ENCODE measurements around the gene OSR1. TPM values are rescaled to one million over a fixed set of nuclear protein-coding genes. Genes with fewer than 3 reads are reported as not detected.

OSR1 gene
- total RNA-seq, 2 experiments from 2014 or later: not detected

DNA sequence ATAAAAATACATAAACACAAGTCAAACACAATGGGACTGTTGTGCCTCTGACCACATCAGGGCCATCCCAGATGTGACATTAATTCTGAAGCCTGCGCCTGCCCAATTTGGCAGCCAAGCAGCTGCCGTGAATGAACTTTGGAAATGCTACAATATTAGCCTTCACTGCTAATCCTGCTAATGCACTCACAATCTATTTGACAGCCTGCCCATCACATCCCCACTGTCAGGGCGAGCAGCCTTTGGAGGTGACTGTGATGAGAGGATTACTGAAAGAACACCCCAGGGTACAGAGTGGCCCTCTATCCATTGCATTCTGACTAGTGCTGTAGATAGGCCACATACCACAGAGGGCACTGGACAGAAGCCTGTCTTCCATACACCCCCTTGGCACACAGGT, 21.6 kb downstream of the OSR1 start:
- CTCF ChIA-PET (ENCODE audit: unreplicated experiment): no interaction called here
- no peak overlapping the region for H2AFZ ChIP-seq (ENCODE audit: low read length)
- POLR2A ChIA-PET: interaction anchor here (0.6 kb wide), 1 partner anchor 1586 kb away, joined by 3 read pairs; no protein-coding TSS in a partner anchor
- H3K9me3 ChIP-seq (ENCODE audit: low read length): no peaks in the 10 kb centered on the region
- no peaks in the 10 kb centered on the region for H3K36me3 ChIP-seq (ENCODE audit: insufficient read depth, low read length)
- no peak for TF ChIP-seq EZH2phosphoT487 (IDR thresholded peaks at IDR 0.05; ENCODE audit: borderline replicate concordance, low read depth, low read length)
- TF ChIP-seq, protein P1, sequence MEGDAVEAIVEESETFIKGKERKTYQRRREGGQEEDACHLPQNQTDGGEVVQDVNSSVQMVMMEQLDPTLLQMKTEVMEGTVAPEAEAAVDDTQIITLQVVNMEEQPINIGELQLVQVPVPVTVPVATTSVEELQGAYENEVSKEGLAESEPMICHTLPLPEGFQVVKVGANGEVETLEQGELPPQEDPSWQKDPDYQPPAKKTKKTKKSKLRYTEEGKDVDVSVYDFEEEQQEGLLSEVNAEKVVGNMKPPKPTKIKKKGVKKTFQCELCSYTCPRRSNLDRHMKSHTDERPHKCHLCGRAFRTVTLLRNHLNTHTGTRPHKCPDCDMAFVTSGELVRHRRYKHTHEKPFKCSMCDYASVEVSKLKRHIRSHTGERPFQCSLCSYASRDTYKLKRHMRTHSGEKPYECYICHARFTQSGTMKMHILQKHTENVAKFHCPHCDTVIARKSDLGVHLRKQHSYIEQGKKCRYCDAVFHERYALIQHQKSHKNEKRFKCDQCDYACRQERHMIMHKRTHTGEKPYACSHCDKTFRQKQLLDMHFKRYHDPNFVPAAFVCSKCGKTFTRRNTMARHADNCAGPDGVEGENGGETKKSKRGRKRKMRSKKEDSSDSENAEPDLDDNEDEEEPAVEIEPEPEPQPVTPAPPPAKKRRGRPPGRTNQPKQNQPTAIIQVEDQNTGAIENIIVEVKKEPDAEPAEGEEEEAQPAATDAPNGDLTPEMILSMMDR (conservative IDR thresholded peaks at IDR 0.05; ENCODE audit: low read length): no peak
- H3K4me2 ChIP-seq (ENCODE audit: low read length): no peak overlapping the region
- H3K79me2 ChIP-seq (ENCODE audit: insufficient read depth, low read depth, low read length): no peaks in the 10 kb centered on the region
- intact Hi-C loops (cut with micrococcal nuclease; ENCODE audit: unreplicated experiment): no loop called here
- DNase-seq (ENCODE audit: low spot score): no peak
- BruUV-seq (replicated peaks): no TSS peak
- H3K27ac ChIP-seq (ENCODE audit: low read depth, low read length, poor library complexity, severe bottlenecking): no peak overlapping the region
- H3K4me3 ChIP-seq (ENCODE audit: low read depth, low read length, poor library complexity, severe bottlenecking): no peak overlapping the region
- H4K20me1 ChIP-seq (ENCODE audit: insufficient read depth, low read length): no peaks in the 10 kb centered on the region
- no peaks in the 10 kb centered on the region for H3K9me2 ChIP-seq (ENCODE audit: insufficient read depth, low read length)
- no peaks in the 10 kb centered on the region for H3K4me1 ChIP-seq (ENCODE audit: insufficient read depth, low read length, poor library complexity, severe bottlenecking)

DNA sequence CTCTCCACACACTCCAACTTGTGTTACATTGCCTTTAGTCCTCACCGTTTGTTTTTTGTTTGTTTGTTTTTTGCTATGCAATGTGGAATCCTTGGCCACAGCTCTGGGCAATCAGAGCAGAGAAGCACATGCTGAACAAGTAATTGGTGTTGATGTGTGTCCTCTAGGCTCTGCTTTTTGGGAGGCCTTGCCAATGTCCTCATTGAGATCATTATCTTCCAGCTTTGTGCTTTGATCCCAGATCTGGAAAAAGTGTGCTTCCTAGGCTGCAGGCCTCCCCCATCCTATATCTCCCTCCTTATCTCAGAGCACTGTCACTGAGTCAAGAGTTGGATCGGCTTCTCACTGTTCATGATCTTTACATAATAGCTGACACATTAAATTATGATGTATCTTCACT, 25.9 kb downstream of the OSR1 start:
- Histone ChIP-seq H3K4me2 (ENCODE audit: low read length) (no peak overlapping the region), H3K9me2 (ENCODE audit: insufficient read depth, low read length) (no peaks in the 10 kb centered on the region), H4K20me1 (ENCODE audit: insufficient read depth, low read length) (no peaks in the 10 kb centered on the region), H2AFZ (ENCODE audit: low read length) (no peak overlapping the region), H3K4me1 (ENCODE audit: insufficient read depth, low read length, poor library complexity, severe bottlenecking) (no peaks in the 10 kb centered on the region), H3K79me2 (ENCODE audit: insufficient read depth, low read depth, low read length) (no peaks in the 10 kb centered on the region), H3K36me3 (ENCODE audit: insufficient read depth, low read length) (no peaks in the 10 kb centered on the region), H3K27ac (ENCODE audit: low read depth, low read length, poor library complexity, severe bottlenecking) (no peak overlapping the region), H3K4me3 (ENCODE audit: low read depth, low read length, poor library complexity, severe bottlenecking) (no peak overlapping the region), H3K9me3 (ENCODE audit: low read length) (no peaks in the 10 kb centered on the region)
- intact Hi-C loops (cut with micrococcal nuclease; ENCODE audit: unreplicated experiment): no loop called here
- CTCF ChIA-PET (ENCODE audit: unreplicated experiment): no interaction called here
- no peak for DNase-seq (ENCODE audit: low spot score)
- BruUV-seq (replicated peaks): no TSS peak
- POLR2A ChIA-PET: interaction anchor here (0.5 to 0.6 kb wide), 2 partner anchors 301 to 541 kb away, joined by 3 read pairs; no protein-coding TSS in a partner anchor
- no peak for TF ChIP-seq EZH2phosphoT487 (IDR thresholded peaks at IDR 0.05; ENCODE audit: borderline replicate concordance, low read depth, low read length)
- TF ChIP-seq, protein P1 (conservative IDR thresholded peaks at IDR 0.05; ENCODE audit: low read length): no peak

DNA sequence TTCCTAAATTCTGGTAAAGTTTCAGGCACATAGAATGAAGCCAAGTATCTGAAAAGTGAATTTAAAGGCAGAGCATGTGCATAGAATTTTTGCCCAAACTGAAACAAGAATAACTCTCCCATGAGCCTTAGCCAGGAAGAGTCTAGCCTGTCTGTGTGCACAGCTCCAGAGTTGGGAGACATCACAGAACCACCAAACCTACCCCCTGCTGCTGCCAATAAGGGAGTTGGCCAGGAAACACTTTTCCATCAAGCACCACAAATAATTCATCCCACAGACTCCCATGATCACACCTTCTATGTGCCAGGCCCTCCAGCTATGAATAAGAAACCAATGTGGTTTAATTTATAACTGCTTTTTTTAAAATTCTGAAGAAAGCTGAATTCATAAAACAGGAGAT, 27.0 kb downstream of the OSR1 start:
- Histone ChIP-seq H3K9me3 (ENCODE audit: low read length) (no peaks in the 10 kb centered on the region), H3K27ac (ENCODE audit: low read depth, low read length, poor library complexity, severe bottlenecking) (no peak overlapping the region), H2AFZ (ENCODE audit: low read length) (no peak overlapping the region), H3K4me3 (ENCODE audit: low read depth, low read length, poor library complexity, severe bottlenecking) (no peak overlapping the region), H3K79me2 (ENCODE audit: insufficient read depth, low read depth, low read length) (no peaks in the 10 kb centered on the region), H3K36me3 (ENCODE audit: insufficient read depth, low read length) (no peaks in the 10 kb centered on the region), H3K4me2 (ENCODE audit: low read length) (no peak overlapping the region), H3K4me1 (ENCODE audit: insufficient read depth, low read length, poor library complexity, severe bottlenecking) (no peaks in the 10 kb centered on the region), H4K20me1 (ENCODE audit: insufficient read depth, low read length) (no peaks in the 10 kb centered on the region), H3K9me2 (ENCODE audit: insufficient read depth, low read length) (no peaks in the 10 kb centered on the region)
- intact Hi-C loops (cut with micrococcal nuclease; ENCODE audit: unreplicated experiment): no loop called here
- no peak for TF ChIP-seq EZH2phosphoT487 (IDR thresholded peaks at IDR 0.05; ENCODE audit: borderline replicate concordance, low read depth, low read length)
- TF ChIP-seq, protein P1 (conservative IDR thresholded peaks at IDR 0.05; ENCODE audit: low read length): no peak
- ChIA-PET CTCF (ENCODE audit: unreplicated experiment) (no interaction called here), POLR2A (no interaction called here)
- no TSS peak for BruUV-seq (replicated peaks)
- no peak for DNase-seq (ENCODE audit: low spot score)
